ENCODE data around the gene NOC3L. TPM values are rescaled to one million over a fixed set of nuclear protein-coding genes. Genes with fewer than 3 reads are reported as not detected.
A peak's percentile ranks its signal among the peaks of the same experiment; 100 is the strongest.

Gene NOC3L
- total and polyA plus RNA-seq, 9 of the 15 experiments (the other 6 are each of a cell fraction or from before 2014, with no cell fraction given), result 23.8 to 57.6 (median 32.6) TPM

DNA sequence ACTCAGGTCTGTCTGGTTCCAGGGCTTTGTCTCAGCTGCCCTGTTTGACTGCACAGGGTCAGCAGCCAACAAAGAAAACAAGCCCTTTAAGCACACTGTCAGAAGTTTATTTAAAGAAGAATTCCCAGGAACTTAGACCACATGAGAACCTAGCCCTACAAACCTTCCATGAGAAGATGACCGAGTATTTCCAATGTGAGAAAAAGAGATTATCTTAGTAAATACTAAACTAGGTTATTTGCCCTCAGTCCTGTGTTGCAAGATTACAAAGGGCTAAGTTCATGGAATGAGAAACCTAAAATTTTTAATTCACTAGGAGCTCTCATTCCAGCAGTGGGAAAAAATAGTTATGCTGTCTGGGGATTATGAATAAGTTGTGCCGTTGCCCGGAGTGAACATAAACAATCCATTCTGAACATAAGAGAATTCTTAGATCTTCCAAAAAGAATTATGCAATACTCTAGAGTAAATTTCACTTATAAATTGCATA lies 46.7 kb downstream of the NOC3L start (continued):
- TF ChIP-seq, protein P1, sequence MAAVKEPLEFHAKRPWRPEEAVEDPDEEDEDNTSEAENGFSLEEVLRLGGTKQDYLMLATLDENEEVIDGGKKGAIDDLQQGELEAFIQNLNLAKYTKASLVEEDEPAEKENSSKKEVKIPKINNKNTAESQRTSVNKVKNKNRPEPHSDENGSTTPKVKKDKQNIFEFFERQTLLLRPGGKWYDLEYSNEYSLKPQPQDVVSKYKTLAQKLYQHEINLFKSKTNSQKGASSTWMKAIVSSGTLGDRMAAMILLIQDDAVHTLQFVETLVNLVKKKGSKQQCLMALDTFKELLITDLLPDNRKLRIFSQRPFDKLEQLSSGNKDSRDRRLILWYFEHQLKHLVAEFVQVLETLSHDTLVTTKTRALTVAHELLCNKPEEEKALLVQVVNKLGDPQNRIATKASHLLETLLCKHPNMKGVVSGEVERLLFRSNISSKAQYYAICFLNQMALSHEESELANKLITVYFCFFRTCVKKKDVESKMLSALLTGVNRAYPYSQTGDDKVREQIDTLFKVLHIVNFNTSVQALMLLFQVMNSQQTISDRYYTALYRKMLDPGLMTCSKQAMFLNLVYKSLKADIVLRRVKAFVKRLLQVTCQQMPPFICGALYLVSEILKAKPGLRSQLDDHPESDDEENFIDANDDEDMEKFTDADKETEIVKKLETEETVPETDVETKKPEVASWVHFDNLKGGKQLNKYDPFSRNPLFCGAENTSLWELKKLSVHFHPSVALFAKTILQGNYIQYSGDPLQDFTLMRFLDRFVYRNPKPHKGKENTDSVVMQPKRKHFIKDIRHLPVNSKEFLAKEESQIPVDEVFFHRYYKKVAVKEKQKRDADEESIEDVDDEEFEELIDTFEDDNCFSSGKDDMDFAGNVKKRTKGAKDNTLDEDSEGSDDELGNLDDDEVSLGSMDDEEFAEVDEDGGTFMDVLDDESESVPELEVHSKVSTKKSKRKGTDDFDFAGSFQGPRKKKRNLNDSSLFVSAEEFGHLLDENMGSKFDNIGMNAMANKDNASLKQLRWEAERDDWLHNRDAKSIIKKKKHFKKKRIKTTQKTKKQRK (IDR thresholded peaks at IDR 0.05; ENCODE audit: borderline replicate concordance, low read depth, low read length), result no peak
- no peak for TF ChIP-seq ZFP36 (IDR thresholded peaks at IDR 0.05; ENCODE audit: low read depth, low read length, partially characterized antibody)
- TF ChIP-seq, protein P2, sequence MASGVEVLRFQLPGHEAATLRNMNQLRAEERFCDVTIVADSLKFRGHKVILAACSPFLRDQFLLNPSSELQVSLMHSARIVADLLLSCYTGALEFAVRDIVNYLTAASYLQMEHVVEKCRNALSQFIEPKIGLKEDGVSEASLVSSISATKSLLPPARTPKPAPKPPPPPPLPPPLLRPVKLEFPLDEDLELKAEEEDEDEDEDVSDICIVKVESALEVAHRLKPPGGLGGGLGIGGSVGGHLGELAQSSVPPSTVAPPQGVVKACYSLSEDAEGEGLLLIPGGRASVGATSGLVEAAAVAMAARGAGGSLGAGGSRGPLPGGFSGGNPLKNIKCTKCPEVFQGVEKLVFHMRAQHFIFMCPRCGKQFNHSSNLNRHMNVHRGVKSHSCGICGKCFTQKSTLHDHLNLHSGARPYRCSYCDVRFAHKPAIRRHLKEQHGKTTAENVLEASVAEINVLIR (CRISPR knock-in tag; IDR thresholded peaks at IDR 0.05), result no peak

DNA sequence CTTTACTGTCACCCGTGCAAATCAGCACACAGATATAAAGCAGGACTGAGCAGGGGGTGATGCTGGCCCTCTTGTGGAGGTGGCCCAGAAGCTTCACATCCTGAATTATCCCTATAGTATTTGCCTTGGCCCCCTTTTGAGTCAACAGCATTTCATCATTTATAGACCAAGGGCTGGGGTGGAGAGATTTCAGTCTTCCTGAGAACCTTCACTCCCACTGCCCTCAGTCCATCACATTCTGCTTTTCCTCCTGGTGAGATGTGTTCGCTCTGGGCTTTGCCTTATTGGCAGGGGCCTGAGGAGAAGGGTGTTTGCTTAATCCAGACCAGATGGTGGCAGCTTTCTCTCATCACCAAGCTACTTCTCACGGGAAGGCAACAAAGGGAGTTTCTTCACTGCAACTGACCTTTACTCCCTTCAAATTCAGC lies 47.7 kb downstream of the NOC3L start:
- Histone ChIP-seq H3K27ac (ENCODE audit: extremely low read depth, low read depth, low read length) (no peak overlapping the region), H3K4me2 (ENCODE audit: insufficient read depth, low read length) (no peak overlapping the region), H3K27me3 (ENCODE audit: control insufficient read depth in 2 of 2, insufficient read depth in 2 of 2, low read length in 2 of 2) (no peaks in the 10 kb centered on the region), H3K4me1 (replicated peaks in 1 of 2; ENCODE audit: control insufficient read depth in 2 of 2, insufficient read depth in 2 of 2, low read length in 2 of 2) (no peaks in the 10 kb centered on the region), H3K36me3 (ENCODE audit: control insufficient read depth, insufficient read depth, low read length) (no peaks in the 10 kb centered on the region), H3K9ac (ENCODE audit: insufficient read depth in 1 of 2, low read depth in 2 of 2, low read length in 2 of 2) (no peak overlapping the region), H3K4me3 (no peak overlapping the region), H3K9me1 (ENCODE audit: control insufficient read depth, insufficient read depth, low read length) (no peaks in the 10 kb centered on the region), H3K79me2 (ENCODE audit: control insufficient read depth, insufficient read depth, low read length) (no peaks in the 10 kb centered on the region), H2AFZ (ENCODE audit: low read depth, low read length) (no peak overlapping the region), H3K9me3 (replicated peaks; ENCODE audit: control insufficient read depth, insufficient read depth, low read depth, low read length) (no peaks in the 10 kb centered on the region), H4K20me1 (replicated peaks; ENCODE audit: control insufficient read depth, insufficient read depth, low read length) (no peaks in the 10 kb centered on the region)
- no TSS peak for BruUV-seq (replicated peaks)
- intact Hi-C loops (cut with micrococcal nuclease), result loop anchor here (10.0 kb wide), 1 partner anchor 490 kb away; no protein-coding TSS in a partner anchor
- POLR2A ChIA-PET, result no interaction called here
- ATAC-seq (peak; percentile 64; the same call in 2 of the 3 replicates), DNase-seq (ENCODE audit: extremely low read depth in 1 of 4, low spot score in 3 of 4) (no peak), FAIRE-seq (no peak)
- no peak for TF ChIP-seq COPS2 (conservative IDR thresholded peaks at IDR 0.05)
- no peak for TF ChIP-seq NR2C1 (IDR thresholded peaks at IDR 0.05)
- no peak for TF ChIP-seq NR2C1 (tag; IDR thresholded peaks at IDR 0.05)
- TF ChIP-seq ZNF311 (CRISPR knock-in tag; IDR thresholded peaks at IDR 0.05), result no peak
- no peak for TF ChIP-seq PURB (CRISPR knock-in tag; IDR thresholded peaks at IDR 0.05; ENCODE audit: low read depth)
- TF ChIP-seq POLR2B (IDR thresholded peaks at IDR 0.05; ENCODE audit: low read depth, partially characterized antibody), result no peak
- no peak for TF ChIP-seq ZNF197 (CRISPR knock-in tag; IDR thresholded peaks at IDR 0.05; ENCODE audit: low read depth)
- no peak for TF ChIP-seq SMARCB1 (IDR thresholded peaks at IDR 0.05; ENCODE audit: insufficient read length, low read depth)
- TF ChIP-seq ZNF583 (CRISPR knock-in tag; IDR thresholded peaks at IDR 0.05), result no peak
- no peak for TF ChIP-seq ZNF785 (CRISPR knock-in tag; IDR thresholded peaks at IDR 0.05)
- no peak for TF ChIP-seq ZFPM2 (CRISPR knock-in tag; IDR thresholded peaks at IDR 0.05)
- WGBS (ENCODE audit: insufficient coverage, low coverage, missing lambda C conversion rate), result 23% methylated on average over 2 of the region's 3 CpGs
- CTCF ChIA-PET (ENCODE audit: low intra/inter-chr PET ratio), result no interaction called here
- in situ Hi-C loops (cut with MboI), result no loop called here
